ENCODE measurements around the gene DIO3. TPM values are rescaled to one million over a fixed set of nuclear protein-coding genes. Genes with fewer than 3 reads are reported as not detected.

Gene DIO3
- total RNA-seq, 2 experiments from 2014 or later, result not detected

- CTCF ChIA-PET (ENCODE audit: unreplicated experiment), result no interaction called here
- BruUV-seq (replicated peaks), result no TSS peak
- no peak overlapping the region for H2AFZ ChIP-seq (ENCODE audit: low read length)
- POLR2A ChIA-PET, result no interaction called here
- H3K27ac ChIP-seq (ENCODE audit: low read depth, low read length, poor library complexity, severe bottlenecking), result no peak overlapping the region
- H3K4me3 ChIP-seq (ENCODE audit: low read depth, low read length, poor library complexity, severe bottlenecking), result no peak overlapping the region
- H4K20me1 ChIP-seq (ENCODE audit: insufficient read depth, low read length), result no peaks in the 10 kb centered on the region
- H3K9me2 ChIP-seq (ENCODE audit: insufficient read depth, low read length), result no peaks in the 10 kb centered on the region
- H3K4me1 ChIP-seq (ENCODE audit: insufficient read depth, low read length, poor library complexity, severe bottlenecking), result no peaks in the 10 kb centered on the region
- DNase-seq (ENCODE audit: low spot score), result no peak
- H3K4me2 ChIP-seq (ENCODE audit: low read length), result no peak overlapping the region
- H3K9me3 ChIP-seq (ENCODE audit: low read length), result no peaks in the 10 kb centered on the region
- intact Hi-C loops (cut with micrococcal nuclease; ENCODE audit: unreplicated experiment), result no loop called here
- no peaks in the 10 kb centered on the region for H3K79me2 ChIP-seq (ENCODE audit: insufficient read depth, low read depth, low read length)
- H3K36me3 ChIP-seq (ENCODE audit: insufficient read depth, low read length), result no peaks in the 10 kb centered on the region
- TF ChIP-seq, protein P1, sequence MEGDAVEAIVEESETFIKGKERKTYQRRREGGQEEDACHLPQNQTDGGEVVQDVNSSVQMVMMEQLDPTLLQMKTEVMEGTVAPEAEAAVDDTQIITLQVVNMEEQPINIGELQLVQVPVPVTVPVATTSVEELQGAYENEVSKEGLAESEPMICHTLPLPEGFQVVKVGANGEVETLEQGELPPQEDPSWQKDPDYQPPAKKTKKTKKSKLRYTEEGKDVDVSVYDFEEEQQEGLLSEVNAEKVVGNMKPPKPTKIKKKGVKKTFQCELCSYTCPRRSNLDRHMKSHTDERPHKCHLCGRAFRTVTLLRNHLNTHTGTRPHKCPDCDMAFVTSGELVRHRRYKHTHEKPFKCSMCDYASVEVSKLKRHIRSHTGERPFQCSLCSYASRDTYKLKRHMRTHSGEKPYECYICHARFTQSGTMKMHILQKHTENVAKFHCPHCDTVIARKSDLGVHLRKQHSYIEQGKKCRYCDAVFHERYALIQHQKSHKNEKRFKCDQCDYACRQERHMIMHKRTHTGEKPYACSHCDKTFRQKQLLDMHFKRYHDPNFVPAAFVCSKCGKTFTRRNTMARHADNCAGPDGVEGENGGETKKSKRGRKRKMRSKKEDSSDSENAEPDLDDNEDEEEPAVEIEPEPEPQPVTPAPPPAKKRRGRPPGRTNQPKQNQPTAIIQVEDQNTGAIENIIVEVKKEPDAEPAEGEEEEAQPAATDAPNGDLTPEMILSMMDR (conservative IDR thresholded peaks at IDR 0.05; ENCODE audit: low read length), result no peak
- TF ChIP-seq EZH2phosphoT487 (IDR thresholded peaks at IDR 0.05; ENCODE audit: borderline replicate concordance, low read depth, low read length), result no peak
Measured at GRCh38 chr14:101578489-101578888, 17.2 kb downstream of the DIO3 start.

DNA sequence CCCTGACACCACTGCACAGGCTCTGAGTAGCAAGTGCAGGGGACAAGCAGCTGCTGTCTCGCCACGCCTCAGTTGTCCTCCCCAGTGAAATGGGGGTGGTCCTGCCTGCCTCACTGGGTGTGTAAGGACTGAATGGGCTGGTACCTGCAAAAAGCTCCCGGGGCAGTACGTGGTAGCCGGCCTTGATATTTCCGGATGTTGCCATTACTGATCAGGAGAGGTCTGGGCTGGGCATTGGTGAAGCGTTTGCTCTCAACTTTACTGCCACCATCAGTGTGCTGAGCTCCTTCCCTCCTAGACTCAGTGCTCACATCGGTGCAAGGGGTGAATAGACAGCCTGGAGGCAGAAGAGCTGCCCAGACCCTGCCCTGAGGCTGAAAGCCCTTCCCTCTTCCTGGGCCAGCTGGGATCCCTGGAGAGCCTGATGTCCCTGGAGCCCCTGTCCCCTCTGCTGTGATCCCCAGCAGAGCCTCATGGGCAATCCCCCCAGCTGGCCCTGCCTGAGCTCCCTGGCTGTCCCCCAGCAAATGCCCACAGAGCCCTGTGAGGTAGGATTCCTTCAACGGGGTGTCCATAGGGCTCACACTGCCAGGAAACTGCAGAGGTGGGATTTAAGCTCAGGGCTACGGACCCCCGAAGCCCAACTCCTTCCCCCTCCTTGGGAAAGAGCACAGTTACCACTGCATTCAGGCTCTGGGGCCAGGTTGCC is 18.2 kb downstream of the DIO3 start:
- no peaks in the 10 kb centered on the region for H3K9me2 ChIP-seq (ENCODE audit: insufficient read depth, low read length)
- no peaks in the 10 kb centered on the region for H3K9me3 ChIP-seq (ENCODE audit: low read length)
- H3K79me2 ChIP-seq (ENCODE audit: insufficient read depth, low read depth, low read length), result no peaks in the 10 kb centered on the region
- no peaks in the 10 kb centered on the region for H4K20me1 ChIP-seq (ENCODE audit: insufficient read depth, low read length)
- no peak overlapping the region for H2AFZ ChIP-seq (ENCODE audit: low read length)
- H3K4me1 ChIP-seq (ENCODE audit: insufficient read depth, low read length, poor library complexity, severe bottlenecking), result no peaks in the 10 kb centered on the region
- no TSS peak for BruUV-seq (replicated peaks)
- intact Hi-C loops (cut with micrococcal nuclease; ENCODE audit: unreplicated experiment), result no loop called here
- no peak overlapping the region for H3K4me2 ChIP-seq (ENCODE audit: low read length)
- ChIA-PET CTCF (ENCODE audit: unreplicated experiment) (no interaction called here), POLR2A (no interaction called here)
- no peak for DNase-seq (ENCODE audit: low spot score)
- H3K27ac ChIP-seq (ENCODE audit: low read depth, low read length, poor library complexity, severe bottlenecking), result no peak overlapping the region
- no peak for TF ChIP-seq EZH2phosphoT487 (IDR thresholded peaks at IDR 0.05; ENCODE audit: borderline replicate concordance, low read depth, low read length)
- TF ChIP-seq, protein P1 (conservative IDR thresholded peaks at IDR 0.05; ENCODE audit: low read length), result no peak
- H3K4me3 ChIP-seq (ENCODE audit: low read depth, low read length, poor library complexity, severe bottlenecking), result no peak overlapping the region
- H3K36me3 ChIP-seq (ENCODE audit: insufficient read depth, low read length), result no peaks in the 10 kb centered on the region

GRCh38 chr14:101581806-101582205 is 20.5 kb downstream of the DIO3 start:
- no peak overlapping the region for H2AFZ ChIP-seq (ENCODE audit: low read length)
- H4K20me1 ChIP-seq (ENCODE audit: insufficient read depth, low read length), result no peaks in the 10 kb centered on the region
- intact Hi-C loops (cut with micrococcal nuclease; ENCODE audit: unreplicated experiment), result no loop called here
- no peak for TF ChIP-seq EZH2phosphoT487 (IDR thresholded peaks at IDR 0.05; ENCODE audit: borderline replicate concordance, low read depth, low read length)
- TF ChIP-seq, protein P1 (conservative IDR thresholded peaks at IDR 0.05; ENCODE audit: low read length), result no peak
- no peak overlapping the region for H3K4me3 ChIP-seq (ENCODE audit: low read depth, low read length, poor library complexity, severe bottlenecking)
- no peak overlapping the region for H3K27ac ChIP-seq (ENCODE audit: low read depth, low read length, poor library complexity, severe bottlenecking)
- no peaks in the 10 kb centered on the region for H3K4me1 ChIP-seq (ENCODE audit: insufficient read depth, low read length, poor library complexity, severe bottlenecking)
- no peak for DNase-seq (ENCODE audit: low spot score)
- H3K4me2 ChIP-seq (ENCODE audit: low read length), result no peak overlapping the region
- no peaks in the 10 kb centered on the region for H3K36me3 ChIP-seq (ENCODE audit: insufficient read depth, low read length)
- POLR2A ChIA-PET, result no interaction called here
- BruUV-seq (replicated peaks), result no TSS peak
- CTCF ChIA-PET (ENCODE audit: unreplicated experiment), result no interaction called here
- no peaks in the 10 kb centered on the region for H3K9me2 ChIP-seq (ENCODE audit: insufficient read depth, low read length)
- no peaks in the 10 kb centered on the region for H3K9me3 ChIP-seq (ENCODE audit: low read length)
- no peaks in the 10 kb centered on the region for H3K79me2 ChIP-seq (ENCODE audit: insufficient read depth, low read depth, low read length)
